ENCODE data around the gene STIL.
"Not testable (repeated sequence)": the region's sequence is repeated elsewhere in the genome, so short reads cannot be mapped to it uniquely, and the experiment has no call there.

Gene STIL

GRCh38 chr1:47219590-47220220, 94.2 kb downstream of the STIL start:
- DNase-seq = no peak

- no peak for DNase-seq
Observed at GRCh38 chr1:47219001-47219400, 94.9 kb downstream of the STIL start.

GRCh38 chr1:47216278-47217059, 97.5 kb downstream of the STIL start:
- DNase-seq = no peak

GRCh38 chr1:47215713-47216112, 98.2 kb downstream of the STIL start:
- no peak for DNase-seq

GRCh38 chr1:47214549-47214948, 99.4 kb downstream of the STIL start:
- no peak for DNase-seq

GRCh38 chr1:47213230-47213963, 100.5 kb downstream of the STIL start:
- DNase-seq = no peak

- no peak for DNase-seq
Observed at GRCh38 chr1:47212636-47213229, 101.2 kb downstream of the STIL start.

- DNase-seq = peak in 3 of 14 donors; percentile 9 to 48 (median 46)
Observed at GRCh38 chr1:47211796-47212269, 102.1 kb downstream of the STIL start.

- DNase-seq = no peak
Observed at GRCh38 chr1:47210666-47211065, 103.3 kb downstream of the STIL start.

- no peak for DNase-seq
Observed at GRCh38 chr1:47209725-47210325, 104.1 kb downstream of the STIL start.

GRCh38 chr1:47209091-47209490, 104.9 kb downstream of the STIL start:
- DNase-seq = no peak

GRCh38 chr1:47208374-47208850, 105.5 kb downstream of the STIL start:
- no peak for DNase-seq

- no peak for DNase-seq
Observed at GRCh38 chr1:47207803-47208373, 106.1 kb downstream of the STIL start.

- DNase-seq = no peak
Observed at GRCh38 chr1:47205918-47206317, 108.0 kb downstream of the STIL start.

- not testable (repeated sequence) for DNase-seq
Observed at GRCh38 chr1:47203504-47203903, 110.4 kb downstream of the STIL start.

- no peak for DNase-seq
Observed at GRCh38 chr1:47201179-47201578, 112.8 kb downstream of the STIL start.

Data from C1 segment of cervical spinal cord (tissue), 14 donors.